Suprapubic skin (tissue), 4 donors: ENCODE data around the gene RIIAD1.

ENCODE experiments used
- EP300 ChIP-seq: sonication (generic); formaldehyde crosslinking; IDR thresholded peaks from one replicate; pipeline ENCODE4 v1.6.1; 2017; ENCODE audit warnings: antibody characterized with exemption
- POLR2A ChIP-seq, 2 donors: fragments of 450-650 bp; IDR thresholded peaks; one replicate each; pipeline ENCODE4 v1.6.1; 2017; ENCODE audit warnings: antibody characterized with exemption in 2 of 2, mild to moderate bottlenecking in 2 of 2, moderate library complexity in 2 of 2
- POLR2AphosphoS5 ChIP-seq, 3 donors: sonication (generic); formaldehyde crosslinking; IDR thresholded peaks; one replicate each; pipeline ENCODE4 v1.6.1; 2017; ENCODE audit warnings: antibody characterized with exemption in 3 of 3
- TF ChIP-seq, protein P1 (sequence below), 2 donors: fragments of 200-600 bp in 1 of 2; fragments of 450-650 bp in 1 of 2; sonication (generic) in 1 of 2; IDR thresholded peaks; one replicate each; pipeline ENCODE4 v1.5.1; 2016 to 2019; ENCODE audit warnings: antibody characterized with exemption in 2 of 2, mild to moderate bottlenecking in 1 of 2, moderate library complexity in 1 of 2

DNA sequence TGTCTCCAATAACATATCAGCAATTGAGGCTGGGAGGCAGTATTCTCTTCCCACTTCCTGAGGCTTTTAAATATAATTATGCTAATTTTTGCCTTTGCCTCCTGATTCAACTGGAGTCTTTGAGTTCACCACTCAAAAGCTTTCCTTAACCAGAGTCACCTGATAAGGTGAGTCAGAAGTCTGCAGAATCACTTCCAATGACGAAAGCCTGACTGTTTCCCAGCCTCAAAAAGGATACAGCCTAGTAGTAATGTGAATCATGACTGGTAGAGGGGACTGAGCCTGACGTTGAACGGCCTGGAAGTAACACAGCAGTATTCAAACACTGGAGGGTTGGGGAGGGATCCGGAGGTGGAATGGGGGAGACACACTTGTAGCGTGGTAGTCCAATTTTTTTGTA is 52.4 kb downstream of the RIIAD1 start:
- TF ChIP-seq, protein P1, sequence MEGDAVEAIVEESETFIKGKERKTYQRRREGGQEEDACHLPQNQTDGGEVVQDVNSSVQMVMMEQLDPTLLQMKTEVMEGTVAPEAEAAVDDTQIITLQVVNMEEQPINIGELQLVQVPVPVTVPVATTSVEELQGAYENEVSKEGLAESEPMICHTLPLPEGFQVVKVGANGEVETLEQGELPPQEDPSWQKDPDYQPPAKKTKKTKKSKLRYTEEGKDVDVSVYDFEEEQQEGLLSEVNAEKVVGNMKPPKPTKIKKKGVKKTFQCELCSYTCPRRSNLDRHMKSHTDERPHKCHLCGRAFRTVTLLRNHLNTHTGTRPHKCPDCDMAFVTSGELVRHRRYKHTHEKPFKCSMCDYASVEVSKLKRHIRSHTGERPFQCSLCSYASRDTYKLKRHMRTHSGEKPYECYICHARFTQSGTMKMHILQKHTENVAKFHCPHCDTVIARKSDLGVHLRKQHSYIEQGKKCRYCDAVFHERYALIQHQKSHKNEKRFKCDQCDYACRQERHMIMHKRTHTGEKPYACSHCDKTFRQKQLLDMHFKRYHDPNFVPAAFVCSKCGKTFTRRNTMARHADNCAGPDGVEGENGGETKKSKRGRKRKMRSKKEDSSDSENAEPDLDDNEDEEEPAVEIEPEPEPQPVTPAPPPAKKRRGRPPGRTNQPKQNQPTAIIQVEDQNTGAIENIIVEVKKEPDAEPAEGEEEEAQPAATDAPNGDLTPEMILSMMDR (IDR thresholded peaks at IDR 0.05): no peak
- TF ChIP-seq POLR2A (IDR thresholded peaks at IDR 0.05) (no peak), POLR2AphosphoS5 (IDR thresholded peaks at IDR 0.05) (no peak), EP300 (no peak)
